NOMO-1 (cell line): ENCODE results near the gene TPGS2.

Experiments
- DNase-seq, 2 experiments: peaks; one replicate each; lab custom pipeline; 2025; ENCODE audit not compliant: unreplicated experiment in 2 of 2; lab: John Stamatoyannopoulos, UW

The TPGS2 gene

DNA sequence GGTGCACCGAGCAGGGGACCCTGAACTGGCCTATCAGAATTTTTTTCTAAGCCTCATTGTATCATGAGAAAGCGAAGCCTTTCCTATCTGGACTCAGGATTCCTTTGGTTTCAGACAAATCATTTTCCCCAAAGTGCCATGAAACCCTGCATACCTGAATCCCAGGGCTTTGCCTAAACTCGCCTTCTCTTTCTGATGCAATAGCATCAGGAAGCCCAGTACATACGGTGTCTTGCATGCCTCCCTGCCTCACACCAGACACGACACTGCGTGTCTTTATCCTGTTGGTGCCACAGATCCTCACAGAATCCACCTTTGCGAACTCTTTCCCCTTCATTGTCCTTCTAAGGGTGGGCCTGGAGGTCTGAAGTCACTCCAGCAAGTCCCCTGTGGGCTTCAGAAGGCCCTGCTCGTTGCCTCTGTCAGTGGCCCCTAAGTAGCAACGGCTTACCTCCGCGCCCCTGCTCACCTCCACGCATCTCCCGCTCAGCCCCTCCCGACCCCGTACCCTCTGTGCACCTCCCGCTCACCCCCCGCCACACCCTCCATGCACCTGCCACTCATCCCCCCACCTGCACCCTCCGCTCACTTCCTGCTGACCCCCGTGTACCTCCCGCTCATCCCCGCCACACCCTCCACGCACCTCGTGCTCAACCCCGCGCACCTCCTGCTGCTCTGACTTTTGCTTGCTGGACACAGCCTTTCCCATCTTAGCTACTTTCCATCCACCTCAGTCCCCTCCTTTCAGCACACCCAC lies 83.4 kb downstream of the TPGS2 start:
- DNase-seq = no peak

DNA sequence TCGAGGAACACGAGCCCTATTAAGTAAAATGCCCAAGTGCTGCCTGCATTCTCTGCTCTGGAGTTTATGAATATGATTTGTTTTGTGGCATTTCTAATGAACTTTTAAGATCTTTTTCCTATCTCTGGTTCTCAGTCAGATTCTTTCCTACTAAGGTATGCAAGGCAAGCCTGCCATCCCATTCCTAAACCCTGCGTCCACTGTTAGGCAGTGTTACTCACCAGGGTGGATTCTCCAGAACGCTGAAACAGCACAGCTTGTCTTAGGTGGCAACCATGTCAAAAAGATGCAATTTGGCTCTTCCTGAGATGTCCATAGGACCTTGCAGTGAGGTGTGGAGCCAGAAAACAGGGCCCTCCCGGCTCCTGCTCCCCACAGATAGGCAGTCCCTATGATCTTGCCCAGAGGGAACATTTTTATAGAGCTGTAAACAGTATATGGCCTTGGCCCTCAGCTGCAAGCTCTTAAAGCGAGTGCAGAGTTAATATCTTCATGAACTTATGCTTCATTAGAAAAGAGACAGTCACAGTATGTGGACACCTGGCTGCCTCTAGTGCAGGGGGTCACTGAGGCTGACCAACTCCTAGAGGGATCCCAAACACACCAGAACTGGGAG lies 84.4 kb downstream of the TPGS2 start:
- DNase-seq = no peak
